Spleen (tissue), 7 donors: ENCODE data around the gene HMGB2.

ENCODE experiments used
- CTCF ChIP-seq, 11 experiments: fragments of 200-600 bp in 7 of 11; fragments of 450-650 bp in 4 of 11; sonication (generic) in 4 of 11; IDR thresholded peaks in 8 of 11; conservative IDR thresholded peaks in 3 of 11; 1 replicate in 7 of 11; 2 replicates in 4 of 11; pipeline versions ENCODE4 v1.4.0 to v1.8.0; 2016 to 2021; ENCODE audit warnings: antibody characterized with exemption in 11 of 11, inconsistent platforms in 4 of 11, mild to moderate bottlenecking in 1 of 11
- POLR2A ChIP-seq, 3 donors: fragments of 450-650 bp; IDR thresholded peaks; one replicate each; pipeline ENCODE4 v1.5.1; 2017; ENCODE audit warnings: antibody characterized with exemption in 3 of 3, mild to moderate bottlenecking in 1 of 3
- POLR2AphosphoS5 ChIP-seq, 3 donors: sonication (generic); formaldehyde crosslinking; IDR thresholded peaks; one replicate each; pipeline ENCODE4 v1.5.1; 2017; ENCODE audit warnings: antibody characterized with exemption in 3 of 3
- donor health status: DM: no; HTN: no; CAD: no; lungs with moderate emphysema.
- donor health status: DM: no; HTN: no; CAD: no.
- donor health status: DM: no; HTN: no; CAD: no.

- TF ChIP-seq POLR2A (IDR thresholded peaks at IDR 0.05) (no peak), CTCF (IDR thresholded peaks at IDR 0.05 in 8 of 11, conservative IDR thresholded peaks at IDR 0.05 in 3 of 11) (no peak), POLR2AphosphoS5 (IDR thresholded peaks at IDR 0.05) (no peak)
These were observed 52.5 kb downstream of the HMGB2 start for GRCh38 chr4:173281406-173282255.
